Hypothalamus (tissue), 51 donors: ENCODE results near the gene ADAR.

ENCODE experiments used
- DNase-seq, 51 donors: peaks; one replicate each; lab custom pipeline; 2025; lab: John Stamatoyannopoulos, UW

Gene ADAR

GRCh38 chr1:154619181-154619948 lies 11.4 kb upstream of the ADAR start:
- no peak for DNase-seq

GRCh38 chr1:154616659-154617345 lies 8.8 kb upstream of the ADAR start:
- no peak for DNase-seq

- DNase-seq = no peak
These were observed 7.4 kb upstream of the ADAR start for GRCh38 chr1:154615411-154615810.

- DNase-seq = peak in 1 of 51 donors; percentile 5
These were observed 6.9 kb upstream of the ADAR start for GRCh38 chr1:154614901-154615300.

GRCh38 chr1:154614247-154614646 lies 6.3 kb upstream of the ADAR start:
- no peak for DNase-seq

- DNase-seq = peak in 7 of 51 donors; percentile 4 to 56 (median 10)
These were observed 3.3 kb upstream of the ADAR start for GRCh38 chr1:154611150-154611862.

GRCh38 chr1:154609398-154610380 lies 1.7 kb upstream of the ADAR start:
- DNase-seq = no peak

- DNase-seq = peak in 39 of 51 donors; percentile 10 to 70 (median 31)
These were observed 648 bp upstream of the ADAR start for GRCh38 chr1:154608397-154609270.

GRCh38 chr1:154607106-154607608 lies 829 bp downstream of the ADAR start:
- peak in 2 of 51 donors; percentile 16 to 36 for DNase-seq

- DNase-seq = no peak
These were observed 2.5 kb downstream of the ADAR start for GRCh38 chr1:154605534-154605933.

GRCh38 chr1:154603317-154603716 lies 4.7 kb downstream of the ADAR start:
- DNase-seq = no peak

- DNase-seq = peak in 4 of 51 donors; percentile 13 to 60 (median 34)
These were observed 8.3 kb downstream of the ADAR start for GRCh38 chr1:154599658-154600057.

- peak in 7 of 51 donors; percentile 3 to 60 (median 28) for DNase-seq
These were observed 8.9 kb downstream of the ADAR start for GRCh38 chr1:154598871-154599635.

- no peak for DNase-seq
These were observed 12.4 kb downstream of the ADAR start for GRCh38 chr1:154595621-154596020.

- DNase-seq = no peak
These were observed 13.2 kb downstream of the ADAR start for GRCh38 chr1:154594811-154595210.

GRCh38 chr1:154593390-154593789 lies 14.6 kb downstream of the ADAR start:
- DNase-seq = no peak

GRCh38 chr1:154591206-154591605 lies 16.8 kb downstream of the ADAR start:
- no peak for DNase-seq

- DNase-seq = no peak
These were observed 17.2 kb downstream of the ADAR start for GRCh38 chr1:154590756-154591155.
